B cell (primary cell): Measurements from ENCODE around the gene RBM43.

Source experiments
- EZH2 ChIP-seq: IDR thresholded peaks from 2 replicates; pipeline ENCODE4 v1.6.1; 2012; ENCODE audit warnings: borderline replicate concordance, low read depth, mild to moderate bottlenecking, moderate library complexity, low read length; ENCODE audit not compliant: insufficient read depth, poor library complexity, severe bottlenecking
- TF ChIP-seq, protein P1 (sequence below): fragments of 200-600 bp; IDR thresholded peaks from one replicate; pipeline ENCODE4 v1.8.0; 2022; ENCODE audit warnings: antibody characterized with exemption, mild to moderate bottlenecking

DNA sequence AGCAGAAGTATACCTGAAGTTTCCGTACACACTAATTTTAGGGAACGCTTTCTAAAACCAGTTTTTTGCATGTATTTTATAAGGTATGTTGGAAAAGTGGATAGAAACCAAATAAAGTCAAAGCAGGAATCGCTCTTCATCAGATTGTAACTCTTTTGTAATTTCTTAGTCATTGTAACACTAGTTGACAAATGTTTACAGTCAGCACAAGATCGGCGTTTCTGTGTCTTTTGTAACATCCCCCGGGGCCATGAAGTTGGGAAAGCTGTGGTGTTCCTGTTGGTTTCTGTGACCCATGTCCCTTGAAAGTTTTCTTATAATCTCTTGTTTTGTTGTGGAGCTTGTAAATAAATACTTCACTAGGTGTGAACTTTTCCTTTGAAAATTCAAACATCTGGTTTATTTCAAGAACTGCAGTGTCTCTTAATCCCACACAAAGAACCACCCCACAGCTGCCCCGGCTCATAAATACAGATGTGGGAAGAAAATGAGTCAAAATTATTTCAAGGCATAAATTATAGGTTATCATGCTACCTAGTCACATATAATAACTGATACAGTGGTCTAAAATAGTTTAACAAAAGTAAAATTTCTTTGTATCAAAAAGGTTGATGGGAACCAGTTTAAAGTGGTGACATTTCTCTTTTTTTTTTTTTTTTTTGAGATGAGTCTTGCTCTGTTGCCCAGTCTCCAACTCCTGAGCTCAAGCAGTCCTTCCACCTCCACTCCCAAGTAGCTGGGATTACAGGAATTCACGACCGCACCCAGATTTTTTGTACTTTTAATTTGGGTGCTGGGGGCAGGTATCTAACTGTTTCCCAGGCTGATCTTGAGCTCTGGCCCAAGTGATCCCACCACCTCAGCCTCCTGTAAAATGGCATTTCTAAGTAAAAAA, 28.6 kb upstream of the RBM43 start:
- TF ChIP-seq, protein P1, sequence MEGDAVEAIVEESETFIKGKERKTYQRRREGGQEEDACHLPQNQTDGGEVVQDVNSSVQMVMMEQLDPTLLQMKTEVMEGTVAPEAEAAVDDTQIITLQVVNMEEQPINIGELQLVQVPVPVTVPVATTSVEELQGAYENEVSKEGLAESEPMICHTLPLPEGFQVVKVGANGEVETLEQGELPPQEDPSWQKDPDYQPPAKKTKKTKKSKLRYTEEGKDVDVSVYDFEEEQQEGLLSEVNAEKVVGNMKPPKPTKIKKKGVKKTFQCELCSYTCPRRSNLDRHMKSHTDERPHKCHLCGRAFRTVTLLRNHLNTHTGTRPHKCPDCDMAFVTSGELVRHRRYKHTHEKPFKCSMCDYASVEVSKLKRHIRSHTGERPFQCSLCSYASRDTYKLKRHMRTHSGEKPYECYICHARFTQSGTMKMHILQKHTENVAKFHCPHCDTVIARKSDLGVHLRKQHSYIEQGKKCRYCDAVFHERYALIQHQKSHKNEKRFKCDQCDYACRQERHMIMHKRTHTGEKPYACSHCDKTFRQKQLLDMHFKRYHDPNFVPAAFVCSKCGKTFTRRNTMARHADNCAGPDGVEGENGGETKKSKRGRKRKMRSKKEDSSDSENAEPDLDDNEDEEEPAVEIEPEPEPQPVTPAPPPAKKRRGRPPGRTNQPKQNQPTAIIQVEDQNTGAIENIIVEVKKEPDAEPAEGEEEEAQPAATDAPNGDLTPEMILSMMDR, result no peak
- no peak for TF ChIP-seq EZH2
